Activated gamma-delta T cell (primary cell): ENCODE data around the gene ZNF862.
"Not testable (repeated sequence)": the region's sequence is repeated elsewhere in the genome, so short reads cannot be mapped to it uniquely, and the experiment has no call there.

Experiments used
- DNase-seq: peaks from one replicate; lab custom pipeline; 2025; lab: John Stamatoyannopoulos, UW

ZNF862 gene

GRCh38 chr7:149880638-149881311, 42.6 kb downstream of the ZNF862 start:
- DNase-seq: no peak

DNA sequence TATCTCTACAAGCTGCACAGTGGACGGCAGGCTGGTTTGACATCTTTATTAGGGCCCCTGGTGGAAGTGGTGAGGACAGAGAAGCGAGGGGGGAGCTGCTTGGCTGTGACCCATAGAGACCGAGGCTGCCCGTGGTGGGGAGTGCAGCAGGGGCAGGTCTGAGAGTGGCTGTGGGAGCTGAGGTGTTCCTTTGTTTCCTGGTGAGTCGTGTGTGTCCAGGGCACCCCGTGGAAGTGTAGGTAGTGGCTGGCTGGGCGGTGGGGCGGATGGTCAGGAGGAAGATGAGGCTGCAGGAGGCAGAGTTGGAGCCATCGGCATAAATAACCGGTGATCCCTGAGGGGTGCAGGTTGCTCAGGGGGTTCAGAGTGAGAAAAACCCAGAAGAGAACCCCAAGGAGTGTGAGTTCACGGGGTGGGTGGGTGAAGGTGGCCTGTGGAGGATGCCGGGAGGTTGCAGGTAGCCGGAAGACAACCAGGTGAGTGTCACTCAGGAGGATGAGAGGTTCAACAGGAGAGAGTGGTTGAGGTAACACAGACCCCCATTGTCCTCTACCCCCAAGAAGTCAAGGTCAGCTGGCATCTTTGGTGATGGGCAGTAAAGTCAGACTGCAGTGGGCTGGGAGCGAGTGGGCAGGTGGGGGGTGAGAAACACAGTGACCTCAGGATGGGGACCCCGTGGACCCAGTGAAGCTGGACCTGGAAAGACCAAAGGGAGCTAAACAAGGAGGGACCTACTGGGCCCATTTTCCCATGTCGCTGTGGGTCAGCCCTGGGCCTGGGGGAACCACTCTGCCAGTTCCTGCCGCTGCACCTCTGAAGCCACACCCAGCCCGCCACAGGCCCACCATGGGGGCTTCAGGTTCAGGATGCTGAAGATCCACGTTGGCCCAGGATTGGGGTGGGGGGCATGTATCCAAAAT, 43.4 kb downstream of the ZNF862 start:
- DNase-seq: no peak

GRCh38 chr7:149882248-149883047, 44.3 kb downstream of the ZNF862 start:
- DNase-seq: no peak

DNA sequence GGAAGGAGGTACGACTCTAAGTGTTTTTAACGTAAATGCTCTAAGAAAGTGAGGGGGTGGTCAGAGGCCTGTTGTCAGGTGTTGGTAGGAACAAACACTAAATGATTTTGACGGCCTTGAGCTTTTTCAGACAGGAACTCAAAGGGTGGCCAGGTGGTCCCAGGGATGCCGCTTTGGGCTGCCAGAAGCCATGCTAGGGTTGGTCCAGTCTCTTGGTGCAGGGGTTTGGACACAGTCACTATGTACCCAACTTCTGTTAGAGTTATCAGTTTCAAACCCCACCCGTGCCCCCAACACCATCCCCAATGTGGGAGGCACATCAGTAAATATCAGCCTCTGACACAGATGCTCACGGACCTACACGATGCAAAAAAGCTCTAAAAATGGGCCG, 44.9 kb downstream of the ZNF862 start:
- no peak for DNase-seq

GRCh38 chr7:149883452-149883861, 45.3 kb downstream of the ZNF862 start:
- no peak for DNase-seq

- DNase-seq: no peak
Observed at GRCh38 chr7:149884016-149884415, 45.8 kb downstream of the ZNF862 start.

- DNase-seq: no peak
Observed at GRCh38 chr7:149884541-149884940, 46.4 kb downstream of the ZNF862 start.

DNA sequence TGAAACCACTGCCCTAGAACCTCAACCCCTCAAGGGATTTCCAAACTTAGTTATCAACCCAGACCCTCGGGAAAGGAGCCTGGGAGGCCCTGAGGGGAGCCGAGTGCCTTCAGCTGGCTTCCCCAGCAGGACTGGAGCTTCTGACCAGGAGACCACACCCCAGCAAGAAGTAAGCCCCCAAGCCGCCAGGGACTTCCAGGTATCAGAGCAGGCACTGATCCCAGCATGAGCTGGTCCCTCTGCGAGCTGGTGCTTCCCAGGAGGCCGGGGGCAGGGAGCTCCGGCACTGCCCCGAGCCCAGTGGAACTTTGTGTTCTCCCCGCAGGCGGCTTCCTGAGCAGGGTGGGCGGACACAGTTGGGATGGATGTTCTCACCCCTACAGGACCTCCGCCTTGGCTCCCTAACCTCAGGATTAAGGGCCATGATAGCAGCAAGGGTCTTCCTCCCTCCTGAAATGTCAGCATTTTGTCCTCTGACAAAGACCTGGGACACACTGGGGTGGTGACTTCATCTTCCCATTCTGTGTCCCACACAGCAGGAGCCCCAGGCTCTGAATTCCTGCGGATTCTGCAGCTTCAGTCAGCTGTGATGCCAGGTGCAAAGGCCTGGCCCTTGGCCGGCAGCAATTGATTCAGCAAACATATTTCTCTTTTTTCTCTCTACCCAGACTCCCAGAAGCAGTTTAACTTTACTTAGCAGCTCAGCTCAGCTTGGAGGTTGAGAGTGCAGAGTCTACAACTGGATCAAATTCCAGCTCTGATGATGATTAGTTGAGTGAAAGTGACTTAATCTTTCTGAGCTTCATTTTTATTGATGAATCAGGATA, 47.2 kb downstream of the ZNF862 start:
- no peak for DNase-seq

- no peak for DNase-seq
Observed at GRCh38 chr7:149886018-149886415, 47.8 kb downstream of the ZNF862 start.

DNA sequence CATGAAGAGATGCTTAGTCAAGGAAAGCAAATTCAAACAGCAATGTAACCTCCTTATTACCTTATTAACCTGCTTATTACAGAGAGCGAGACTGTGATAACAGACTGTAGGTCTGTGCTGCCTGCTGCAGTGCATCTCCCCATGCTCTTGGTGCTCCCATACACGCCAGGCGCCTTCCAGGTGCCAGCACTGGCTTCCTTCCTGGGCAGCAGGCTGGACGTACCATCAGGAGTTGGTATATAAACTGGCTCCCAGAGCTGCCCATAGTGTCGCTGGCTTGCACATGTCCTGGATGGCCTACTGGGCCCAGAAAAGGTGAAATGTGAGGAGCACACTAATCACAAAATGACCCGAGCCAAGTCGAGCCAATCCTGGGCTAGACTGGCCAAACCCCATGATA, 49.1 kb downstream of the ZNF862 start:
- no peak for DNase-seq

DNA sequence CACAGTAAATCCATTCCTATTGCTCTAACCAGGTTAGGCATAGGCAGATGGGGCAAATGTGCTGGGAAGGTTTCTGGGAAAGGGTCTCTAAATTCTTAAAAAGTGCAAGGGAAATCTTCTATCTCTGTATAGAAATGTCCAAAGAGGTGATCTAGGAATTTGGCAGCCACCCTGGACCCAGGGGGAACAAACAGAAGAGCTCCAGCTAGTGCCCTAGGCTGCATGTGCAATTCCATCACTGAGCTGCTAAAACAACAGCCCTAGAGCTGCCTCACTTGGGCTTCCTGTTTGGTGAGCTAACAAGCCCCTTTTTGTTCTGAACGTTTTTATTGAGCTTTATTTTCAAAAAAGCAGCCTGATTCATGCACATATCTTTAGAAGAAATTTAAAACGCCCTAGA, 52.5 kb downstream of the ZNF862 start:
- DNase-seq: not testable (repeated sequence)

- not testable (repeated sequence) for DNase-seq
Observed at GRCh38 chr7:149894957-149895356, 56.8 kb downstream of the ZNF862 start.

GRCh38 chr7:149907776-149908376, 69.7 kb downstream of the ZNF862 start:
- not testable (repeated sequence) for DNase-seq

- DNase-seq: not testable (repeated sequence)
Observed at GRCh38 chr7:149910219-149910618, 72.0 kb downstream of the ZNF862 start.

- DNase-seq: not testable (repeated sequence)
Observed at GRCh38 chr7:149912126-149912525, 74.0 kb downstream of the ZNF862 start.
